Measurements from ENCODE around the gene RBM39.

DNA sequence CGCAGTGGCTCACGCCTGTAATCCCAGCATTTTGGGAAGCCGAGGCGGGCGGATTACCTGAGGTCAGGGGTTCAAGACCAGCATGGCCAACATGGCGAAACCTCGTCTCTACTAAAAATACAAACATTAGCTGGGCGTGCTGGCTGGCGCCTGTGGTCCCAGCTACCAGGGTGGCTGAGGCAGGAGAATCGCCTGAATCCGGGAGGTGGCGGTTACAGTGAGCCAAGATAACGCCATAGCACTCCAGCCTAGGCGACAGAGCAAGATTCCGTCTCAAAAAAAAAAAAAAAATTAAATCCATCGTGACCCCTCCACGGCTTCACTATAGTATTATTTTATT lies 76.1 kb downstream of the RBM39 start:
- TF ChIP-seq, protein P1, sequence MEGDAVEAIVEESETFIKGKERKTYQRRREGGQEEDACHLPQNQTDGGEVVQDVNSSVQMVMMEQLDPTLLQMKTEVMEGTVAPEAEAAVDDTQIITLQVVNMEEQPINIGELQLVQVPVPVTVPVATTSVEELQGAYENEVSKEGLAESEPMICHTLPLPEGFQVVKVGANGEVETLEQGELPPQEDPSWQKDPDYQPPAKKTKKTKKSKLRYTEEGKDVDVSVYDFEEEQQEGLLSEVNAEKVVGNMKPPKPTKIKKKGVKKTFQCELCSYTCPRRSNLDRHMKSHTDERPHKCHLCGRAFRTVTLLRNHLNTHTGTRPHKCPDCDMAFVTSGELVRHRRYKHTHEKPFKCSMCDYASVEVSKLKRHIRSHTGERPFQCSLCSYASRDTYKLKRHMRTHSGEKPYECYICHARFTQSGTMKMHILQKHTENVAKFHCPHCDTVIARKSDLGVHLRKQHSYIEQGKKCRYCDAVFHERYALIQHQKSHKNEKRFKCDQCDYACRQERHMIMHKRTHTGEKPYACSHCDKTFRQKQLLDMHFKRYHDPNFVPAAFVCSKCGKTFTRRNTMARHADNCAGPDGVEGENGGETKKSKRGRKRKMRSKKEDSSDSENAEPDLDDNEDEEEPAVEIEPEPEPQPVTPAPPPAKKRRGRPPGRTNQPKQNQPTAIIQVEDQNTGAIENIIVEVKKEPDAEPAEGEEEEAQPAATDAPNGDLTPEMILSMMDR (IDR thresholded peaks at IDR 0.05) = no peak
- no peak for TF ChIP-seq POLR2A (IDR thresholded peaks at IDR 0.05; ENCODE audit: low read depth)
